Measurements from ENCODE around the gene IP6K3.
A peak's percentile ranks its signal among the peaks of the same experiment; 100 is the strongest.

IP6K3 gene

GRCh38 chr6:33720998-33721397 lies 25.7 kb downstream of the IP6K3 start:
- DNase-seq, result no peak

DNA sequence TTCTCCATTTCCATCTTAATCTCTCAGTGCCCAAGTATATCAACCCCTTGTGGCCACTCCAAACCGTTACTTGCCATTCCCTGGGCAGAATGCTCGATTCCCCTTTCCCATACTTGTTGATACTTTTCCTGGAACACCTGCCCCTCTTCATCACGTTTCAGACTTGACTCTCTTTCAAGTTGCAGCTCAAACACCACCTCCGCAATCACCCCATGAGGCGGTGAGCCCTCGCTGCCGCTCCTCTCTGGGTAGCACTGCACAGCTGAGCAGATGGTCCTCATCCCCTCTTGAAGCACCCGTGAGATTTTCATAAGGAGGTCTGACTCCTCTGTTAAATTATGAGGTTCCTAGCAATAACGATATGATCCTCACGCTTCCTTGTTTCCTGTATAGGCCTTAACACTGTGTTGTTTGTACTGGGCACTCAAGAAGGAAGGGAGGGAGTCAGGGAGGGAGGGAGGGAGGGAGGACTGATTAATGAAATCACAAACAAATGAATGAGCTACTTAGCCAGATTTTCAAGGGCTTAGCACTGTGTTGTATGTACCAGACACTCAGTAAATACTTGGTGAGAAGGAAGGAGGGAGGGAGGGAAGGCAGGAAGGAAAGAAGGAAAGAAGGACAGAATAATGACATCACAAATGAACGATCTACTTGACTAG lies 27.2 kb downstream of the IP6K3 start:
- no peak for DNase-seq

- DNase-seq, result no peak
Measured at GRCh38 chr6:33718713-33719112, 28.0 kb downstream of the IP6K3 start.

DNA sequence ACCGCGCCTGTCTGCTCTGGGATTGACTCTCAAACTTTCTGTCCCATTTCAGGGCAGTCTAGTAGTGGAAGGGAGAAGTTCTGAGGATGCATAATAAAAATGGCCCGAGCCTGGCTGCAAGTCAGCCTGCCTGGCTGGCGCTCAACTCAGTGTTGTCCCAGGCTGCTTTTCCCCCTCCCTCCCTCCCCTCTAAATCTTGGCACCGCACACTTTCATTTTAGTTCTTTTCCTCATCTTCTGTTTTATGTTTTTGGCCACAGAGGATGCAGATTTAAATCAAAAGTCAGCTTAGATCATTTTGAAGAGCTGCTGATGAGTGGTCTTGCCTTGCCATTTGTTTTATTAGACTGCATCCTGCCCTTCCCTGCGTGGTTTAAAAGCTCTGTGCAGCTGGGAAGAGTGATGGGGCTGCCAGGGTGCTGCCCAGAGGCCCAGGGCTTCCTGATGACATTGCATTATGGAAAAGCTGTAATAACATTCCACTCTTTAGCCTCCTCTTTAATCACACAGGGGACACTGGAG lies 28.7 kb downstream of the IP6K3 start:
- DNase-seq, result no peak

GRCh38 chr6:33716890-33717632 lies 29.6 kb downstream of the IP6K3 start:
- no peak for DNase-seq

GRCh38 chr6:33716379-33716778 lies 30.3 kb downstream of the IP6K3 start:
- DNase-seq, result no peak

DNA sequence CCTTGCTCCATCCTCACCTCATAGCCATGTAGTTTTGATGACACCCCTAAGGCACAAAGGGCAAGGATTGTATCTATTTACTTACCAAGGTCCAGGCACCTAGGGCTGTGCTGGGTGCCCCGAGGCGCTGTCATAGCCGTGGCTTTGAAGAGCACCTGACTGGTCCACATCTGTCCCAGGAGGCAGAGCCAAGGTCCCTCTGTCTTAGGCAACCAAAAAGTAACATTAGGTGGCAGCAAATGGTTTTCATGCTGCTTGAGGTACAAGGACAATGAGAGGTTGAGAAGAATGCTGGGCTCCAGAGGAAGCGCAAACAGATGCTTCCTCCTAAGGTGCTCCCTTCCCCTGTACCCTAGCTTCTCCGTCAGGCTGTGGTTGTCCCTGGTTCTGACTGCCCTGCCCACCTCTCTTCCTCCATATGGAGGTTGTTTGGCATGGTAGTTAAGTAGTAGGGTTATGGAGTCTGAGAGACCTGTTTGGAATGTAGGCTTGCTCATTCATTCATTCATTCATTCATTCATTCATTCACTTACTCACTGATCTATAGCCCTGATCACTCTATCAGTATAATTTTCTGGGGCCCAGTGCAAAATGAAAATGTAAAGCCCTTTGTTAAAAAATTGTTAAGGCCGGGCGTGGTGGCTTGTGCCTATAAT lies 32.2 kb downstream of the IP6K3 start:
- no peak for DNase-seq

DNA sequence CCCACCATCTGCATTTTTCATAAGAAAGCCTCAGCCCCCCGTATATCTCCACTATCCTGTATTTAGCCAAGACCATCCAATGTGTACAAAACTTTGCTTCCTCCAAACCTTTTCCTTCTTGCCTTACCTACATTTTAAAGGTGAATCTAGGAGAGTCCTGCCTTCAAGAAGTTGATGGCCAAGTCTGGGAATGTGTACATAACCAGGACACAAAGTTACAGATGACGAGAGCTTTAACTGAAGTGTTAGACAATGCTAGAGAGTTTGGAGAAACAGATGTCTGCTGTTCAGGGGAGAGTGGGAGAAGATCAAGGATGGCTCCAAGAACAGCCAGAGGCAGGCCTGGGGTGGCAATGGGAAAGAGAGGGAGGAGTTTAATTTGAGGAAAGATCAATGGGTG lies 32.9 kb downstream of the IP6K3 start:
- no peak for DNase-seq

- DNase-seq, result no peak
Measured at GRCh38 chr6:33712914-33713313, 33.8 kb downstream of the IP6K3 start.

DNA sequence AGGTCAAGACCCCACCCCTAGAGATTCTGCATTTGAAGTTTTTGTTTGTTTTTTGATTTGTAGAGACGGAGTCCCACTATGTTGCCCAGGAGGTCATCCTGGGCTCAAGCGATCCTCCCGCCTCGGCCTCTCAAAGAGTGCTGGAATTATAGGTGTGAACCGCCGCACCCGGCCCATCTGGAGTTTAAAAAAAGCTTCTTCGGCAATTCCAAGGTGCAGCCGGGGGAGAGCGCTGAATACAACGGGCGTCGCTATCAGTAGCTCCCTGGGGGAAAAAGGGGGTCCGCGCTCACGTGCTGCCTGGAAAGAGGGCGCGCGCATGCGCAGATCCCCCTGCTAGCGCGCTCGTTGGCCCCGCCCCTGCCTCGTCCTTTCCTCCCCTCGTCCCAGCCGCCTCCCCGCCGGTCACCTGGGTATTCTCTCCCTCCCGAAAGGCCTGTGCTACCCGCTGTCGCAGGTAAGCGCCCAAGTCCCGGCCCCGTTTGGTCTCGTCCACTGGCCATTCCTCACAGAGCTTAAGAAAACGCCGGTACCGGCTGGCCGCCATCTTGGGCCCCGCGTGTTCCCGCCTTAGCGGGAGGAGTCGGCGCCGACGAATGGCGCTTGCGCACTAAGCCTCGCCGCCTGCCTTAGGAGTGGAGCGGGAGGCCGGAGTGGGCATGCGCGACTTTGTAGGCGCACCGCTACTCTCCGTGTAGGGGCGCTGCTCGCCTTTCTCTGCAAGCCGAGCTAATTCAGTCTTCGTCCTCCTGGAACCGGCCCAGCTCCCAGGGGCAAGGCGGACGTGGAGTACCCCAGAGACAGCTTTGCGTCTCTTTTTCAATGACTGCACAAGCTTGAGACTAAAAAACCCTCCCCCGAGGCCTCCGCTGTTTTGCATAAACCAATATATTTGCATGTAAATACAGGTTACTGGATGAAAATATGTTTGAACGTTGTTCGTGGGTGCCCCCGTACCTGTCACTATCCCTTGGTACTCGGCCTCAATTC lies 35.3 kb downstream of the IP6K3 start, which contains the start of gene UQCC2:
TSS of gene UQCC2 (minus strand) at position 561 of the 990 bp plus-strand sequence. CDS start at position 547, 14 bp downstream.
- DNase-seq, result peak; percentile 97

- no peak for DNase-seq
Measured at GRCh38 chr6:33710296-33711121, 36.2 kb downstream of the IP6K3 start.

GRCh38 chr6:33709605-33710295 lies 37.0 kb downstream of the IP6K3 start:
- no peak for DNase-seq

DNA sequence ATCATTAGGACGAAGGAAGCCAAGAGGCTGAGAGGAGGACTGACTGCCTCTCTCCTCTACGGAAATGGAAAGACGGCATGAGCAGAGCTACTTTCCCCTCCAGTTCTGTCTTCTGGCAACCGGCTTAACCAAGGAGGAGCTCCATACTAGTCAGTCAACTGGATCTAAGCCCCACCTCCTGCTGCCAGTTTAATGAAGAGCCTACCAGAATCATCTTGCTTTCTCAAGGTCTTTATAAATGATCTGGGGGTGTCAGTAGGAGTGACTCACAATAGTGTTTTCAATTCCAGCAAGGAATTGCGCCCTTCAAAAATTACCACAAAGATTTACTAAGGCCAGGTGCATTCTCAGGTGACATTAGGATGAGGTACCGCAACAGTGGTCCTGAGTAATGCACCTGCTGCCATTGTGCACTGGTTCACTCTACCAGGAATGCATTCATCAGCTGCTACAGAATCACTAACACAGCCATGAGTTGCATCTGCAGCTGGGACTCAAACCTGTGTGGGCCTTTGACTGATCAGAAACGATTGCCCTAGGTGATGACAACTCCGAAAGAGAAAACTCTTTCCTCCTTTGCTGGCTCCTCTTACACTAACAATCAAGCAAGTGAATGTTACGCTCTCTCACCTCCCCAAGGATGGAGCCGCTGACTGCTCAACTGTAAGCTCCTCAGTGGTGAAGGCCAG lies 38.0 kb downstream of the IP6K3 start:
- no peak for DNase-seq

- DNase-seq, result no peak
Measured at GRCh38 chr6:33707771-33708170, 38.9 kb downstream of the IP6K3 start.

DNA sequence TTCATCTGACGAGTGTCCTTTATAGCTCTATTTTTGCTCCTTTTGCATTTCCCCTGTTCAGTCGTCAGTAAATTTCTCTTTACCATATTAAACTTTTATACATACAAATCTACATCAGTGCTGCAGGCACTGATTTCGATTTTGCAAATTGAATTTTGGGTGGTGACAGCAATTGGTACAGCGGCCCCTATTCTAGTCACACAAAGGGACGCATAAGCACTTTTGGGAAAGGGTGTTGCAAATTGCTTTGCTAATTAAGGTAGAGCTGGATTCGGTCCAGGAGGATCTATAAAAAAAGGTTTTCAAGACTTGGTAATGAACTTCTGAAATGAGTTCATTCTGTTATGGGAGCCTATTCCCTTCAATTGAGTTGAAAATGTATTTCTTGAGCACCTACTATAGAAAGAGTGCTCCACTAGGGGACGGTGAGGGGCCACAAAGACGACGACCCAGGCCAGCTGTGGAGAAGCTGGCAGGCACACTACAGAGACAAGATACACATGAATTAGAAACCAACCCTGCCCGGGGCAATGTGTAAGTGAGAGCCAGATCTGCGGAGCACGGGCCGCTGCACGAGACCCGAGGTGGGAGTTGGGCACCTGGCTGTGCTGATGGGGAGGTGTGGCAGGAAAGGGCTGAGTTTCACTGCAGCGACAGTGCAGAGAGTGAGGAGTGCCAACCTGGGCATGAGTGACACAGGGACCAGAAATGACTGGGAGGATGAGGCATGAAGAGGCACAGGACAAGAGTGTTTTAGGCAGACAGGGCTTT lies 40.6 kb downstream of the IP6K3 start:
- no peak for DNase-seq

- no peak for DNase-seq
Measured at GRCh38 chr6:33705268-33705885, 41.3 kb downstream of the IP6K3 start.

DNA sequence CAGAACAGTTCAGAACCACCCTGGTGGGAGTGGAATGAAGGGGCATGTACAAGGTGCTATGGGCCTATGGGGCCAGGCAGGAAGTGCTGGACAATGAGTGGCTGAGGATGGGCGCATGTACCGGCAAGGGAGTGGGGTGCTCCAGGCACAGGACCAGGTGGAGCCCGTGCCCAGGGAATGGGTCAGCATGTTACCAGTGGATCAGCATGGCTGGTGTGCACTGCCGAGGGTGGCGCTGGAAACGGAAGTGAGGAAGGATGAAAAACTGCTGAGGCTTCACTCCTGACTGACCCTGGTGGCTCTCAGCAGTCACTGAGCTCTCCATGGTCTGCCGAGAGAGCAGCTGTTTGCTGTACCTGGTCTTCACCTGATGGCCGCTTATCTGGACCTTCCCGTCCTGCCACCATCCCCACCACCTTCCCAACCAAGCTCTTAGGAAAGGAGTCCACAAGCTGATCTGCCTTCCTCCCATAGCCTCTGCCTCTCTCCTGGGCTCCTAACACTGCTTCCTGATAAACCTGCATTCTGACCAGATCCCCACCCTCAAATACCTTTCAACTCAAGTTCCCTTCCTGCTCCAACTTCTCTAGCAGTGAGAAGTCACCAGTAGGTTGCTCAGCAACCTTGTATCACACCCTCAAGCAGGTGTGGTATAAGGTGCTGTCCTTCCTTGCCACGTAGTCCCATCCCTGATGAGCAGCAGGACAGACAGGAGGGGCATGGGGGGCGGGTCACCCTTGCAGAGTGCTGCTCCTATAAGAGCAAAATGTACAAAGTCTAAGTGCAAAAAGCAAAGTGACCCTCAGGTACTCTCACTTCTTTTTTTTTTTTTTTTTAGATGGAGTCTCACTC lies 42.3 kb downstream of the IP6K3 start:
- no peak for DNase-seq
